Glutamatergic neuron (in vitro differentiated cells): ENCODE results near the gene CCR2. TPM values are rescaled to one million over a fixed set of nuclear protein-coding genes. Genes with fewer than 3 reads are reported as not detected.

ENCODE experiments used
- DNase-seq: peaks from one replicate; pipeline ENCODE4 v3.0.0; 2022
- H3K27ac Mint-ChIP-seq: one replicate; pipeline ENCODE4 v1.8.0; 2020; ENCODE audit warnings: mild to moderate bottlenecking, mixed read lengths, inconsistent platforms; ENCODE audit not compliant: unreplicated experiment
- H3K27me3 Mint-ChIP-seq: one replicate; pipeline ENCODE4 v1.8.0; 2020; ENCODE audit warnings: mild to moderate bottlenecking, moderate library complexity, mixed read lengths, inconsistent platforms; ENCODE audit not compliant: unreplicated experiment
- H3K36me3 Mint-ChIP-seq: one replicate; pipeline ENCODE4 v1.8.0; 2020; ENCODE audit warnings: mild to moderate bottlenecking, mixed read lengths, inconsistent platforms; ENCODE audit not compliant: unreplicated experiment
- H3K4me1 Mint-ChIP-seq: one replicate; pipeline ENCODE4 v1.8.0; 2020; ENCODE audit warnings: mild to moderate bottlenecking, low read depth, mixed read lengths, inconsistent platforms; ENCODE audit not compliant: unreplicated experiment
- H3K4me3 Mint-ChIP-seq: one replicate; pipeline ENCODE4 v1.8.0; 2020; ENCODE audit warnings: mild to moderate bottlenecking, mixed read lengths, inconsistent platforms; ENCODE audit not compliant: unreplicated experiment
- H3K9me3 Mint-ChIP-seq: one replicate; pipeline ENCODE4 v1.8.0; 2020; ENCODE audit warnings: mild to moderate bottlenecking, moderate library complexity, mixed read lengths, inconsistent platforms; ENCODE audit not compliant: unreplicated experiment
- total RNA-seq: library from RNA; stranded (reverse); fragmentation: NEBNext Ultra II Directional; extraction: Animal tissue kit (Norgen Biotek cat#: 25700); gene quantifications from one replicate; pipeline ENCODE4 v1.2.1, GENCODE V29; 2021; ENCODE audit not compliant: unreplicated experiment
- TF ChIP-seq, protein P1 (sequence below): fragments of 200-600 bp; sonication (generic); IDR thresholded peaks from one replicate; pipeline ENCODE4 v1.5.0; 2021; ENCODE audit not compliant: partially characterized antibody, unreplicated experiment

Gene CCR2
- total RNA-seq, 1 donor from 2014 or later: not detected

- TF ChIP-seq, protein P1, sequence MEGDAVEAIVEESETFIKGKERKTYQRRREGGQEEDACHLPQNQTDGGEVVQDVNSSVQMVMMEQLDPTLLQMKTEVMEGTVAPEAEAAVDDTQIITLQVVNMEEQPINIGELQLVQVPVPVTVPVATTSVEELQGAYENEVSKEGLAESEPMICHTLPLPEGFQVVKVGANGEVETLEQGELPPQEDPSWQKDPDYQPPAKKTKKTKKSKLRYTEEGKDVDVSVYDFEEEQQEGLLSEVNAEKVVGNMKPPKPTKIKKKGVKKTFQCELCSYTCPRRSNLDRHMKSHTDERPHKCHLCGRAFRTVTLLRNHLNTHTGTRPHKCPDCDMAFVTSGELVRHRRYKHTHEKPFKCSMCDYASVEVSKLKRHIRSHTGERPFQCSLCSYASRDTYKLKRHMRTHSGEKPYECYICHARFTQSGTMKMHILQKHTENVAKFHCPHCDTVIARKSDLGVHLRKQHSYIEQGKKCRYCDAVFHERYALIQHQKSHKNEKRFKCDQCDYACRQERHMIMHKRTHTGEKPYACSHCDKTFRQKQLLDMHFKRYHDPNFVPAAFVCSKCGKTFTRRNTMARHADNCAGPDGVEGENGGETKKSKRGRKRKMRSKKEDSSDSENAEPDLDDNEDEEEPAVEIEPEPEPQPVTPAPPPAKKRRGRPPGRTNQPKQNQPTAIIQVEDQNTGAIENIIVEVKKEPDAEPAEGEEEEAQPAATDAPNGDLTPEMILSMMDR: no peak
- peaks cover 2% of the 10 kb centered on the region for H3K27me3 Mint-ChIP-seq
- H3K9me3 Mint-ChIP-seq: peaks cover 2% of the 10 kb centered on the region
- H3K36me3 Mint-ChIP-seq: no peaks in the 10 kb centered on the region
- no peaks in the 10 kb centered on the region for H3K4me1 Mint-ChIP-seq
- no peak for DNase-seq
- H3K4me3 Mint-ChIP-seq: no peak overlapping the region
- no peak overlapping the region for H3K27ac Mint-ChIP-seq
Observed at GRCh38 chr3:46397111-46397510, 43.2 kb downstream of the CCR2 start.

- H3K9me3 Mint-ChIP-seq: peaks cover 2% of the 10 kb centered on the region
- H3K4me3 Mint-ChIP-seq: no peak overlapping the region
- no peak overlapping the region for H3K27ac Mint-ChIP-seq
- no peaks in the 10 kb centered on the region for H3K36me3 Mint-ChIP-seq
- no peak for DNase-seq
- TF ChIP-seq, protein P1: no peak
- no peaks in the 10 kb centered on the region for H3K4me1 Mint-ChIP-seq
- no peaks in the 10 kb centered on the region for H3K27me3 Mint-ChIP-seq
Observed at GRCh38 chr3:46398186-46398955, 44.5 kb downstream of the CCR2 start.

- no peaks in the 10 kb centered on the region for H3K27me3 Mint-ChIP-seq
- TF ChIP-seq, protein P1: no peak
- no peaks in the 10 kb centered on the region for H3K36me3 Mint-ChIP-seq
- H3K27ac Mint-ChIP-seq: no peak overlapping the region
- H3K4me3 Mint-ChIP-seq: no peak overlapping the region
- H3K9me3 Mint-ChIP-seq: no peaks in the 10 kb centered on the region
- DNase-seq: no peak
- H3K4me1 Mint-ChIP-seq: no peaks in the 10 kb centered on the region
Observed at GRCh38 chr3:46399098-46399497, 45.2 kb downstream of the CCR2 start.

- Mint-ChIP-seq H3K4me3 (no peak overlapping the region), H3K4me1 (no peaks in the 10 kb centered on the region), H3K36me3 (no peaks in the 10 kb centered on the region), H3K9me3 (no peaks in the 10 kb centered on the region), H3K27me3 (no peaks in the 10 kb centered on the region), H3K27ac (no peak overlapping the region)
- TF ChIP-seq, protein P1: no peak
- DNase-seq: no peak
Observed at GRCh38 chr3:46399557-46399956, 45.6 kb downstream of the CCR2 start.

DNA sequence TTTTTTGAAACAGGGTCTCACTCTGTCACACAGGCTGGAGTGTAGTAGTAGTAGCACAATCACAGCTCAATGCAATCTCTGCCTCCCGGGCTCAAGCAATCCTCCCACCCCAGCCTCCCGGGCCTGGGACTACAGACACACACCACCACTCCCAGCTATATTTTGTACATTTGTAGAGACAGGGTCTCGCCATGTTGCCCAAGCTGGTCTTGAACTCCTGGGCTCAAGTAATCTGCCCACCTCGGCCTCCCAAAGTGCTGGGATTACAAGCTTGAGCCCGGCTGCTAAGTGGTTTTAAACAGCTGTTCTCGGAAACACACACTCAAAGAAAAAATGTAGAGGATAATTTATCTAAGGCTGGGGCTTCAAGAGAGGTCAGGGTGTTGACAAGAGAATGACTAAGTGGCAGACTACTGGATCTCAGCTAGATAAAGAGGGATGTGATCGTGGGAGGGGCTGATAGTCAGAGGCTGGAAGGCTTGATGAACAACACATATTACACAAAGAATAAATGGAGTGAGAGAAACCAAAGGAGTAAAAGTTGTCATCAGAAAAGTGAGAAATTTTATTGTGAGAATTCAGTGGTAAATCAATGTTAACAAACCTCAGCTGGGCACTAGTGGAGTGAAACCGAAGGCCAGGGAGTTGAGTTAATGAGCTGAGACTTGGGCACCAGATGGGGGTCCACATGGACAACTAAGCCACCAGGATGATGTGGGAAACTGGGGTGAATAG, 46.3 kb downstream of the CCR2 start:
- Mint-ChIP-seq H3K4me1 (no peaks in the 10 kb centered on the region), H3K4me3 (no peak overlapping the region), H3K27ac (no peak overlapping the region), H3K36me3 (no peaks in the 10 kb centered on the region), H3K9me3 (no peaks in the 10 kb centered on the region), H3K27me3 (no peaks in the 10 kb centered on the region)
- DNase-seq: no peak
- TF ChIP-seq, protein P1: no peak
